Renal pelvis (tissue), 4 donors: ENCODE measurements around the gene WDR27. TPM values are rescaled to one million over a fixed set of nuclear protein-coding genes. Genes with fewer than 3 reads are reported as not detected.
"Not testable (repeated sequence)": the region's sequence is repeated elsewhere in the genome, so short reads cannot be mapped to it uniquely, and the experiment has no call there.

ENCODE experiments used
- DNase-seq: peaks from one replicate; pipeline ENCODE4 v3.0.0-alpha.2; 2013
- polyA plus RNA-seq, 3 donors: library from polyadenylated mRNA; unstranded; fragments of 120-200 nt; gene quantifications; one replicate each; pipeline ENCODE4 v1.2.1, GENCODE V29; 2013; ENCODE audit not compliant: insufficient read length in 3 of 3

The WDR27 gene
- polyA plus RNA-seq, 3 donors = 41.7 to 109 (median 100) TPM

GRCh38 chr6:169533301-169534038, 168.4 kb downstream of the WDR27 start:
- DNase-seq = no peak

GRCh38 chr6:169530752-169531123, 171.1 kb downstream of the WDR27 start:
- no peak for DNase-seq

DNA sequence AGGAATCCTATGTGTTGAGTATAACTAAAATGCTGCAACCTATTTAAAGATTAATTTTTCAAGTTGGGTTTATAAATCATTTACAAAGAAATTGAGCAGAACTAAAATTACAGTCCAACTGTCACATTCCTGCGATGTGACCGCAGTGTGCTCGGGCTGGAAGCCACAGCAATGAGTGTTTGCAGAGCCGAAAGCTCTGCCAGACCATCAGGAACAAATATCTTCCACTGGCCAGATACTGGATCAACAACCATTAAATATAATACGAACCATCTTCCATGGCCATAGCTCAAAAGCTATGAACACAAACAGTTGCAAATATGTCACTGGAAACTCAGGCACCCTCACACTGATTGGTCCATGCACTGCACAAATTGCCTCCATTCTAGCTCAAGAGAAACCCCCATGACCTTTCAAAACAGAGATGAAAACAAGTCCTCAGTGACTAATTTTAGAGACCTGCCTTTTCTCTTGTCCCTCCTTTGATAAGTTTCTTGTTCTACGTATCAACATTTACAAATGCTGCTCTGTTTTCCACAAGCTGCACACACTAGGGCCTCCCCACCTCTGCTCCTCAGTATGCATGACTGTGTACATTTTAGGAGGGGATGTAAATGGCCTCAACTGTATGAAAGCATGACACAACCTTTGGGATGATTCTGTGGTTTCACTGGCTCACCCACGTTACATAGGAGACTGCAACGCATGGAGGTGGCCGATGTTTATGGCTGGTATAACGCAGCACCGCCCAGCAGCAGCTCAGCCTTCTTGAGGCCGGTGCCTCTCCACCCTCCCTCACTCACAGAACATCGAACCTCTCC, 171.7 kb downstream of the WDR27 start:
- no peak for DNase-seq

GRCh38 chr6:169528755-169529154, 173.1 kb downstream of the WDR27 start:
- no peak for DNase-seq

- no peak for DNase-seq
These were observed 174.5 kb downstream of the WDR27 start for GRCh38 chr6:169527306-169527705.

- DNase-seq = no peak
These were observed 180.0 kb downstream of the WDR27 start for GRCh38 chr6:169521825-169522224.

GRCh38 chr6:169520104-169520503, 181.7 kb downstream of the WDR27 start:
- DNase-seq = no peak

DNA sequence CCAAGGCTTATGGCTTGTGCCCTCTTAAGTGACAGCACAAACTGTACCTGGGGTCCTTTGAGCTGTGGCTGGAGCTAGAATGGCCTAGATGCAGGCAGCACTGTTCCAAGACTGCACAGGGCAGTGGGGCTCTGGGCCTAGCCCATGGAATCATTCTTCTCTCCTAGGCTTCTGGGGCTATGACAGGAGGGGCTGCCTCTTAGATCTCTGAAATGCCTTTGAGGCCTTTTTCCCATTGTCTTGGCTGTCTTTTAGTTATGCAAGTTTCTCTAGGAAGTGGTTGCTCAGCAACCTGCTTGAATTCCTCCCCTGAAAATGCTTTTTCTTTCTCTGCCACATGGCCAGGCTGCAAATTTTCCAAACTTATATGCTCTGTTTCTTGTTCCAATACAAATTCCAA, 183.4 kb downstream of the WDR27 start:
- DNase-seq = no peak

DNA sequence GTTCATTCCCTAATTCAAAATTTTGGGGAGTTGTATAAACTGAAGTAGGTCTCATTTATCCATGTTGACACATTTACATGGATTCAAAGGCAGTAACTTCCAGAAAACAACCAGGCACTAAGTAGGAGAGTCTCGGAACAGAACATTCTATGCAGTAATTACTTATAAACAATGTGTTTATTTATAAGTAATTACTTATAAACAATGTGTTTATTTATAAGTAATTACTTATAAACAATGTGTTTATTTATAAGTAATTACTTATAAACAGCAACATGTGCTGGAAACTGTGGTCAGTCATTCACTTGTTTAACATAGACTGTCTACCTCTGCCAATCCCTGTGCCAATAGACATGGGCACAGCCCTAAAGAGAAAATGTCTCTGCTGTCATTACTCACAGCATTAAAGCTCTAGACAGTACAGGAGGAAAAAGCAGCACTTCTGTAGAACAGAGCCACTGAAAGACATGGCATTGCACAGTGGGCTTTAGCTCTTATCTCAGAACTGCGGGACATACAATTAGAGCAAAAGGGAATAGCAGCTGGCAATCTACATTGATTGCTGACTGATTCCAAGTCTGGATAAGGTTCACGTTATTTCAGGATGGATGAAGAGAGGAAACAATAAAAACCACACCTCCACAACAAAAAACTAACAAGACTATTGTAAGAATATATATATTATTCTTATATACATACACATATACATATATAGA, 188.2 kb downstream of the WDR27 start:
- DNase-seq = no peak

DNA sequence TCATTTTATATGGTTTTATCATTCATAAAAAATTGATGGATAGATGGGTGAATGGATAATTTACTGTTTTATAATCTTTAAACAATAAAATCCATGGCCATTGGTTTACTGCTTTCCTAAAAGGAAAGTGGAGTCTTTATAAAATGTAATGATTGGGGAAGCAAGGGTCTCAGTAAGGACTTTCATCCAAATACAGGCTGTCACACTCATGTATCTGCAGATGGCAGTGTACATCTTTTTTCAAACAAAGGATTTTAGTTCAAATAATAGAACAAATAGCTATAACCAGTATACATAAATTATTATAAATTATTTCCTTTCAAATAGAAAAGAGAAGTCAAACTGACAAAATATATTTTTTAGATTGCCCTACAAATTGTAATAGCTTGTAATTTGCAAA, 190.0 kb downstream of the WDR27 start:
- DNase-seq = not testable (repeated sequence)

DNA sequence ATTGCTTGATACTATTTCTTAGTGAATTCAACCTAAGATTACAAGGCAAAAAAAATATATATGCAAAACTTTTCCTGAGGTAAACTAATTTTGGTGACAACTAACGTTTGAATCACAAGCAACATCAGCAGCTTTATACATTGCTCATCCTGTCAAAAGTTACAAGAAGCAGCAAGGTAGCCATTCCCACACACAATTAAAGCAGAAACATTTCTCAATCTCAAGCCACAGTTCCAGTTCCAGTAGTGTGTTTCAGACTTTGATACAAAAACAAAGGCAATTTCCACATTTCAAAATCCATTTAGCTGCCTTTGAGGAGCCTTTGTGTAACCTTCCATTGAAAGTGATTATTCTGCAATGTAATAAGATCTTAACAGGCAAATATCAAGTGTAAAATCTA, 191.0 kb downstream of the WDR27 start:
- no peak for DNase-seq

DNA sequence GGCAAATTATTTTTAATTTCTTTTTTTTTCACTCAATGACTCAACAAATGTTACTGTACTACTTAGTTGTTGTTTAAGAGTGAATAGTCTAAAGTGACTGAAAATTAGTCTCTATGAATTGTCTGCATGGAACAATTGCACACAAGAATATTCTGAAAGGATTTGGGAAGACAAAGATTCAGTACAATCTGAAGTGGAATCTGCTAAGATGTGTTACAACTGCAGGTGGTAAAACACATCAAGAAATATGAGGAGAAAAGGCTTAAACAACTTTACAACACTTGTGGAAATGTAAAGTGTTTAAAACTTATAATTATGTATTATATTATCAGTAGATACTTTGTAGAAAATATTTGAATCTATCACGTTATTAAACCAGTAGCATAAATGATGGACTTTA, 193.4 kb downstream of the WDR27 start:
- DNase-seq = no peak

- no peak for DNase-seq
These were observed 198.2 kb downstream of the WDR27 start for GRCh38 chr6:169503422-169504152.

DNA sequence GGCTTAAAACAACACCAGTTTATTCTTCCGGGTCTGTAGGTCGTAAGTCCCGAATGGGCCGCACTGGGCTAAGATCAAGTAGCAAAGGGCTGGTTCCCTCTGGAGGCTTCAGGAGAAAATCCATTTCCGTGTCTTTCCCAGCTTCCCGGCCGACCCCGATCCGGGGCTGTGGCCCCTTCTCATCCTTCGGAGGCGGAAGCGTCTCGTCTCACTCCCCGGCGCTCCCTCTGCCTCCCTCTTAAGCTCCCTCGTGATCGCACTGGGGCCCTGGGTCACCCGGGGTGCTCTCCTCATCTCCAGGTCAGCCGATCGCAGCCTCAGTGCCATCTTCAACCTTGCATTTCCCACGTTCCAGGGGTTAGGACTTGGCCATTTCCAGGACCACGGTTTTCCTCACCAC, 199.4 kb downstream of the WDR27 start:
- no peak for DNase-seq

GRCh38 chr6:169501777-169502313, 200.0 kb downstream of the WDR27 start:
- no peak for DNase-seq

DNA sequence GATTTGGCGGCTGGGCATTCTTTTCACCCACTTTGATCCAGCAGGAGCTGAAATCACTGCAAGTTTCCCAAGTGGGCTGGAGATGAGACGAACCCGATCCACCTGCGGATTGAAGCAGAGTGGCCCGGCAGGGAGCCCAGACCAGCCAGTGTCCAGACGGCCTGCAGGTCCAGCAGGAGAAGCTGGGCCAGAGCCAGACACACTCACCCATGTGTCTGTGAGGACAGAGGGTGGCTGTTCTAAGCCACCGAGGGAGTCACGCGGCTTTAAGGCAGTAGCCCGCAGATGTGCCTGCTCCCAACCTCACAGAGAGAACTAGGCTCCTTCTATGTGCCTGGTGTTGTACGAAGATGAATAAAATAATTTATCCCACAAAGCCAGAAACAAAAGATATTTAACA, 200.7 kb downstream of the WDR27 start:
- no peak for DNase-seq

DNA sequence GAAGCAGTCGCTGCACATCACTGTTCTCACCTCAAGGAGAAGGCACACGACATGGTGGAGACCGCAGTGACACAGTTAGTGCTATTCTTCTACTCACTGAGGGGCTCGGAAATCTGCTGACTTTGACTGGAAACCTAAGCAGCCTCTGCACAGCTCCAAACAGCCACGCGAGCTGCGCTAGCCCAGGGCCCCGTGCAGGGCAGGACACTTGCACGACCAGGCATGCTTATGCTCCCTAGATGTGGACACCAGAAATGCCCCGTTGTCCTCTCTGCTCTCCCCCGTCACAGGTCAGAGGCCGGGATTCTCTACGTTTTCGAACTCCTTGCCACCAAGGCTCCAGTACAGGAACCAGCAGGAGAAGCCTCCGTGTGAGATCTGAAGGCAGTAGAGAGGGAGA, 201.1 kb downstream of the WDR27 start:
- no peak for DNase-seq

DNA sequence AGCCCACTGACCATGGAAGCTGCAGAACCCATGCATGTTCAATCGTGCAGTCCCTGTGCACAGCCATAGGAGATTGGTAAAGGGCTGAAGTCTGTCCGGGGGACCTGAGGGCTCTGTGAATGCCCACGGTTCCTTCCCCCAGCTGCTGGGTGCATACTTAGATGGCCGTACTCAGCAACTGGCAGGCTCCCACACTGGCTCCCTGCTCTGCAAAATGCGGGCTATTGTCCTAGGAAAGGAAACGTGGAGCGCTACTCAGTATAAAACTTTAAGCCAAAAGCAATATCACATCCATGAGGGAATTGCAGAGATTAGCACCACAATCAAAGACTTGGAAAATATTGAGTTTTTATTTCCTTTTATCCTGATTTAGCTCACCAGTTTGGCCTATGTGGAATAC, 202.0 kb downstream of the WDR27 start:
- no peak for DNase-seq

GRCh38 chr6:169498916-169499513, 202.8 kb downstream of the WDR27 start:
- no peak for DNase-seq

GRCh38 chr6:169495601-169496000, 206.2 kb downstream of the WDR27 start:
- DNase-seq = no peak

DNA sequence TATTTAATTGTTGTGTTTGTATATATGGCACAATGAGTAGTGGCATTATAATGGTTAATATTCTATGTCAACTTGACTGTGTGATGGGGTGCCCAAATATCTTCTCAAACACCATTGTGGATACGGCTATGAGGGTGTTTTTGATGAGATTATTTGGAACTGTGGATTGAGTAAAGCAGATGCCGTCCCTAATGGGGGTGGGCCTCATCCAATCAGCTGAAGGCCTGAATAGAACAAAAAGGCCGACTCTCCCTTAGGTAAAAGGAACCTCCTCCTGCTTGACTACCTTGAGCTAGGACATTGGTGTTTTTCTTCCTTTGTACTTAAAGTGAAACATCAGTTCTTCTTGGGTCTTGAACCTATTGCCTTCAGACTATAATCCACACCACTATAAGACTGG, 207.8 kb downstream of the WDR27 start:
- DNase-seq = no peak
